ENCODE data around the gene C19orf53. TPM values are rescaled to one million over a fixed set of nuclear protein-coding genes. Genes with fewer than 3 reads are reported as not detected.

Gene C19orf53
- total and polyA plus RNA-seq, 7 experiments from 2014 or later: 57.2 to 289 (median 89.0) TPM

Other genes with a start within 250 kb of the C19orf53 start
- gene MRI1, start 9.9 kb upstream of the C19orf53 start, total RNA-seq: 10 to 100 TPM; 29.1 to 56.2 (median 49.2) TPM
- gene MRI1, start 9.9 kb upstream of the C19orf53 start, polyA plus RNA-seq: 10 to 100 TPM in 1 of 2 donors, 1 to 10 TPM in 1; 7.1 to 22.4 TPM
- gene ZSWIM4, start 21.0 kb downstream of the C19orf53 start, total RNA-seq: 1 to 10 TPM; 4.8 to 7.8 (median 5.9) TPM
- gene ZSWIM4, start 21.0 kb downstream of the C19orf53 start, polyA plus RNA-seq: 1 to 10 TPM in 1 of 2 donors, under 1 TPM in 1; 0.73 to 1.6 TPM
- 1 to 10 TPM in 2 of 5 experiments, not detected in 3; 1.3 to 3.4 TPM for gene NANOS3, start 102.7 kb downstream of the C19orf53 start, total RNA-seq
- not detected for gene NANOS3, start 102.7 kb downstream of the C19orf53 start, polyA plus RNA-seq
- gene BRME1, start 131.7 kb downstream of the C19orf53 start, total RNA-seq: 10 to 100 TPM in 1 of 5 experiments, 1 to 10 TPM in 4; 1.8 to 13.7 (median 2.9) TPM
- gene BRME1, start 131.7 kb downstream of the C19orf53 start, polyA plus RNA-seq: 1 to 10 TPM in 1 of 2 donors, under 1 TPM in 1; 0.56 to 1.6 TPM
- gene CC2D1A, start 131.7 kb downstream of the C19orf53 start, total RNA-seq: 10 to 100 TPM; 21.0 to 33.1 (median 29.8) TPM
- gene CC2D1A, start 131.7 kb downstream of the C19orf53 start, polyA plus RNA-seq: 10 to 100 TPM in 1 of 2 donors, 1 to 10 TPM in 1; 4.1 to 13.3 TPM
- gene PODNL1, start 164.0 kb downstream of the C19orf53 start, total RNA-seq: under 1 TPM in 1 of 5 experiments, not detected in 4; 0.59 TPM
- gene PODNL1, start 164.0 kb downstream of the C19orf53 start, polyA plus RNA-seq: under 1 TPM in 1 of 2 donors, not detected in 1; 0.33 TPM
- gene DCAF15, start 178.1 kb downstream of the C19orf53 start, total RNA-seq: 10 to 100 TPM; 68.5 to 92.0 (median 87.2) TPM
- gene DCAF15, start 178.1 kb downstream of the C19orf53 start, polyA plus RNA-seq: 1 to 10 TPM; 3.7 to 8.8 TPM
- 10 to 100 TPM; 15.7 to 23.5 (median 20.5) TPM for gene RFX1, start 231.9 kb downstream of the C19orf53 start, total RNA-seq
- gene RFX1, start 231.9 kb downstream of the C19orf53 start, polyA plus RNA-seq: 1 to 10 TPM; 1.0 TPM

All from naive thymus-derived CD4-positive, alpha-beta T cell (primary cell).